Right lobe of liver (tissue), 4 donors: Measurements from ENCODE around the gene MN1.

Experiments used
- CTCF ChIP-seq, 4 donors: fragments of 200-600 bp in 3 of 4; fragments of 450-650 bp in 1 of 4; IDR thresholded peaks; one replicate each; pipeline versions ENCODE4 v1.5.1 to v1.8.0; 2016 to 2022; ENCODE audit warnings: antibody characterized with exemption in 4 of 4, mild to moderate bottlenecking in 2 of 4
- POLR2A ChIP-seq: fragments of 450-650 bp; IDR thresholded peaks from one replicate; pipeline ENCODE4 v1.6.1; 2017; ENCODE audit warnings: antibody characterized with exemption, mild to moderate bottlenecking
- donor health status: DM: no; HTN: no; CAD: no.
- donor health status: DM: no; HTN: no; CAD: no.
- donor health status: DM: no; HTN: yes; CAD: no.

GRCh38 chr22:27772081-27772983, 29.2 kb downstream of the MN1 start:
- TF ChIP-seq POLR2A (no peak), CTCF (IDR thresholded peaks at IDR 0.05) (no peak)
